Right cardiac atrium (tissue), 5 donors: Measurements from ENCODE around the gene FNDC10. TPM values are rescaled to one million over a fixed set of nuclear protein-coding genes. Genes with fewer than 3 reads are reported as not detected.
"Not testable (repeated sequence)": the region's sequence is repeated elsewhere in the genome, so short reads cannot be mapped to it uniquely, and the experiment has no call there.

Experiments
- ATAC-seq, 2 donors: fragments of 200-7000 bp; cut with Tn5 transposase; one replicate each; pipeline versions ENCODE4 v1.8.0 to v1.9.1; 2020; ENCODE audit warnings: moderate library complexity in 2 of 2, mild to moderate bottlenecking in 1 of 2
- DNase-seq, 3 donors: peaks; one replicate each; pipeline ENCODE4 v3.0.0-alpha.2; 2020
- H3K27ac ChIP-seq: one replicate; pipeline ENCODE4 v1.5.1; 2013; ENCODE audit warnings: mild to moderate bottlenecking, low read length, control low read depth, moderate library complexity
- H3K27me3 ChIP-seq: one replicate; pipeline ENCODE4 v1.6.1; 2013; ENCODE audit not compliant: control insufficient read depth, insufficient read depth
- H3K4me1 ChIP-seq: one replicate; pipeline ENCODE4 v1.6.1; 2013; ENCODE audit warnings: low read length; ENCODE audit not compliant: control insufficient read depth, insufficient read depth
- H3K4me3 ChIP-seq: one replicate; pipeline ENCODE4 v1.5.1; 2013; ENCODE audit warnings: low read length, control low read depth
- H3K9me3 ChIP-seq: one replicate; pipeline ENCODE4 v1.6.1; 2013; ENCODE audit warnings: low read length; ENCODE audit not compliant: control insufficient read depth
- WGBS: extraction: QIAGEN DNeasy Blood & Tissue Kit; methylation state at CpG from one replicate; pipeline ENCODE4 v1.1.7; 2013; 5-methylcytosine and 5-hydroxymethylcytosine counted together
- intact Hi-C, 4 donors: fragments of 100-400 bp; cut with DNase I; formaldehyde crosslinking; loops; one replicate each; pipeline versions ENCODE4 v1.11.0 to v1.14.0; 2022 to 2023
- polyA plus RNA-seq: library from polyadenylated mRNA; stranded (reverse); fragments of 200-250 nt; gene quantifications from one replicate; pipeline ENCODE4 v1.2.3, GENCODE V29; 2013
- total RNA-seq, 4 donors: library from RNA; stranded (reverse); fragmentation: NEBNext Ultra II Directional; extraction: Animal tissue kit (Norgen Biotek cat#: 25700); gene quantifications; one replicate each; pipeline ENCODE4 v1.2.1, GENCODE V29; 2021
- donor health status: healthy with polysubstance abuse.
- donor health status: DM: no; HTN: yes; CAD: no.
- donor health status: DM: no; HTN: no; CAD: no.
- donor health status: DM: no; HTN: yes; CAD: no; lungs with severe emphysema.
- donor health status: DM: yes; HTN: yes; CAD: no.

The FNDC10 gene
- total and polyA plus RNA-seq, 5 donors = 0.47 to 0.97 (median 0.68) TPM

GRCh38 chr1:1595341-1595740, 4.6 kb downstream of the FNDC10 start:
- ATAC-seq, intact Hi-C loops, H3K9me3 ChIP-seq, H3K4me3 ChIP-seq, H3K4me1 ChIP-seq, H3K27me3 ChIP-seq, DNase-seq, H3K27ac ChIP-seq: not testable (repeated sequence)
- WGBS = 88% methylated on average over 2 of the region's 2 CpGs

GRCh38 chr1:1594602-1595260, 5.2 kb downstream of the FNDC10 start:
- no peak for ATAC-seq
- no peaks in the 10 kb centered on the region for H3K4me1 ChIP-seq
- no peak for DNase-seq
- no peak overlapping the region for H3K27ac ChIP-seq
- H3K27me3 ChIP-seq = no peaks in the 10 kb centered on the region
- intact Hi-C loops = no loop called here
- 63% methylated on average over 10 of the region's 10 CpGs for WGBS
- no peaks in the 10 kb centered on the region for H3K9me3 ChIP-seq
- no peak overlapping the region for H3K4me3 ChIP-seq

GRCh38 chr1:1593834-1594601, 5.9 kb downstream of the FNDC10 start:
- peak in 1 of 2 donors; percentile 10 for ATAC-seq
- peak in 1 of 3 donors; percentile 8 for DNase-seq
- H3K4me3 ChIP-seq = no peak overlapping the region
- intact Hi-C loops = no loop called here
- WGBS = 83% methylated on average over 24 of the region's 24 CpGs
- no peaks in the 10 kb centered on the region for H3K27me3 ChIP-seq
- no peaks in the 10 kb centered on the region for H3K4me1 ChIP-seq
- no peak overlapping the region for H3K27ac ChIP-seq
- H3K9me3 ChIP-seq = no peaks in the 10 kb centered on the region

- Histone ChIP-seq H3K4me1 (no peaks in the 10 kb centered on the region), H3K9me3 (no peaks in the 10 kb centered on the region), H3K27me3 (no peaks in the 10 kb centered on the region), H3K4me3 (no peak overlapping the region), H3K27ac (no peak overlapping the region)
- ATAC-seq = no peak
- peak in 1 of 3 donors; percentile 27 for DNase-seq
- 82% methylated on average over 13 of the region's 13 CpGs for WGBS
- intact Hi-C loops = no loop called here
These were observed 8.5 kb downstream of the FNDC10 start for GRCh38 chr1:1591452-1591851.

- DNase-seq (peak in 2 of 3 donors; percentile 32), ATAC-seq (no peak)
- Histone ChIP-seq H3K27ac (no peak overlapping the region), H3K9me3 (no peaks in the 10 kb centered on the region), H3K4me1 (no peaks in the 10 kb centered on the region), H3K4me3 (no peak overlapping the region), H3K27me3 (no peaks in the 10 kb centered on the region)
- intact Hi-C loops = no loop called here
- WGBS = 84% methylated on average over 23 of the region's 23 CpGs
These were observed 16.5 kb downstream of the FNDC10 start for GRCh38 chr1:1583347-1584010.

- Histone ChIP-seq H3K9me3 (no peaks in the 10 kb centered on the region), H3K4me1 (no peaks in the 10 kb centered on the region), H3K27me3 (no peaks in the 10 kb centered on the region), H3K4me3 (no peak overlapping the region), H3K27ac (no peak overlapping the region)
- DNase-seq (peak in 1 of 3 donors; percentile 2), ATAC-seq (no peak)
- 72% methylated on average over 9 of the region's 9 CpGs for WGBS
- intact Hi-C loops = no loop called here
These were observed 17.2 kb downstream of the FNDC10 start for GRCh38 chr1:1582585-1583346.

- intact Hi-C loops = no loop called here
- H3K4me3 ChIP-seq = no peak overlapping the region
- peak in 2 of 3 donors; percentile 13 to 55 for DNase-seq
- H3K27ac ChIP-seq = no peak overlapping the region
- WGBS = 87% methylated on average over 13 of the region's 13 CpGs
- ATAC-seq = no peak
- no peaks in the 10 kb centered on the region for H3K4me1 ChIP-seq
- H3K9me3 ChIP-seq = no peaks in the 10 kb centered on the region
- H3K27me3 ChIP-seq = no peaks in the 10 kb centered on the region
These were observed 21.5 kb downstream of the FNDC10 start for GRCh38 chr1:1578371-1578940.

- Histone ChIP-seq H3K27ac (no peak overlapping the region), H3K27me3 (no peaks in the 10 kb centered on the region), H3K4me1 (no peaks in the 10 kb centered on the region), H3K4me3 (no peak overlapping the region), H3K9me3 (no peaks in the 10 kb centered on the region)
- WGBS = 57% methylated on average over 10 of the region's 10 CpGs
- intact Hi-C loops = no loop called here
- ATAC-seq = no peak
- DNase-seq = peak in 2 of 3 donors; percentile 38 to 51
These were observed 22.4 kb downstream of the FNDC10 start for GRCh38 chr1:1577367-1578011.

GRCh38 chr1:1574721-1575537, 25.0 kb downstream of the FNDC10 start, which contains the start of gene SSU72:
Gene SSU72, minus strand, starts transcription at chr1:1574863. Its CDS starts 306 bp downstream, at chr1:1574557.
- Histone ChIP-seq H3K9me3 (no peaks in the 10 kb centered on the region), H3K4me1 (peaks cover 2% of the 10 kb centered on the region), H3K4me3 (peak within 1 kb of the TSS; percentile 74), H3K27ac (peak within 1 kb of the TSS; percentile 94), H3K27me3 (no peaks in the 10 kb centered on the region)
- peak; percentile 94 to 95 for ATAC-seq
- peak; percentile 94 to 98 (median 97) for DNase-seq
- under 1% methylated on average over 87 of the region's 87 CpGs for WGBS
- intact Hi-C loops = no loop called here
